OCI-LY3 (cell line): ENCODE measurements around the gene PSMC3IP.
"Not testable (repeated sequence)": the region's sequence is repeated elsewhere in the genome, so short reads cannot be mapped to it uniquely, and the experiment has no call there.

ENCODE experiments used
- H2AFZ ChIP-seq: fragments of 200-600, 300-600 bp; shearing (Covaris generic); 2 replicates; pipeline ENCODE4 v1.6.0; 2014; ENCODE audit warnings: antibody characterized with exemption, low read depth, low read length
- H3K27ac ChIP-seq: fragments of 200-600, 300-600 bp; sonication (generic); 2 replicates; pipeline ENCODE4 v1.5.1; 2014; ENCODE audit warnings: mild to moderate bottlenecking, low read length, moderate library complexity, mixed read lengths
- H3K27me3 ChIP-seq: fragments of 200-600, 300-600 bp; sonication (generic); 2 replicates; pipeline ENCODE4 v1.6.1; 2014; ENCODE audit warnings: low read depth, low read length, mixed read lengths
- H3K36me3 ChIP-seq: fragments of 200-600, 300-600 bp; sonication (generic); replicated peaks from 2 replicates; pipeline ENCODE3; 2014; ENCODE audit warnings: low read depth, low read length, mixed read lengths
- H3K4me1 ChIP-seq: fragments of 300-600, 200-600 bp; sonication (generic); 2 replicates; pipeline ENCODE4 v1.6.1; 2014; ENCODE audit warnings: low read length, mixed read lengths
- H3K4me2 ChIP-seq: fragments of 200-600, 300-600 bp; sonication (generic); 2 replicates; pipeline ENCODE4 v1.6.1; 2014; ENCODE audit warnings: low read length, mixed read lengths
- H3K4me3 ChIP-seq: fragments of 300-600, 200-600 bp; sonication (generic); 2 replicates; pipeline ENCODE4 v1.5.1; 2014; ENCODE audit warnings: antibody characterized with exemption, mild to moderate bottlenecking, low read length, moderate library complexity
- H3K79me2 ChIP-seq: fragments of 300-600, 200-600 bp; shearing (Covaris generic); 2 replicates; pipeline ENCODE4 v1.6.1; 2014; ENCODE audit warnings: mild to moderate bottlenecking, low read length, mixed read lengths
- H3K9ac ChIP-seq: fragments of 300-600, 200-600 bp; shearing (Covaris generic); 2 replicates; pipeline ENCODE4 v1.6.0; 2014; ENCODE audit warnings: mild to moderate bottlenecking, low read length, moderate library complexity
- H3K9me3 ChIP-seq: fragments of 200-600, 300-600 bp; shearing (Covaris generic); 2 replicates; pipeline ENCODE4 v1.6.1; 2014; ENCODE audit warnings: low read length, mixed read lengths; ENCODE audit not compliant: insufficient read depth
- H4K20me1 ChIP-seq: fragments of 200-600, 300-600 bp; sonication (generic); 2 replicates; pipeline ENCODE4 v1.6.1; 2016; ENCODE audit warnings: low read length, mixed read lengths; ENCODE audit not compliant: insufficient read depth
- EZH2phosphoT487 ChIP-seq: fragments of 200-600 bp; shearing (Covaris generic); IDR thresholded peaks from 2 replicates; pipeline ENCODE4 v1.6.1; 2018; ENCODE audit warnings: antibody characterized with exemption, mixed run types, low read depth
- TF ChIP-seq, protein P1 (sequence below): fragments of 200-600, 300-600 bp; sonication (generic); IDR thresholded peaks from 2 replicates; pipeline ENCODE4 v1.5.1; 2014; ENCODE audit warnings: antibody characterized with exemption, low read length, low read depth

The PSMC3IP gene

DNA sequence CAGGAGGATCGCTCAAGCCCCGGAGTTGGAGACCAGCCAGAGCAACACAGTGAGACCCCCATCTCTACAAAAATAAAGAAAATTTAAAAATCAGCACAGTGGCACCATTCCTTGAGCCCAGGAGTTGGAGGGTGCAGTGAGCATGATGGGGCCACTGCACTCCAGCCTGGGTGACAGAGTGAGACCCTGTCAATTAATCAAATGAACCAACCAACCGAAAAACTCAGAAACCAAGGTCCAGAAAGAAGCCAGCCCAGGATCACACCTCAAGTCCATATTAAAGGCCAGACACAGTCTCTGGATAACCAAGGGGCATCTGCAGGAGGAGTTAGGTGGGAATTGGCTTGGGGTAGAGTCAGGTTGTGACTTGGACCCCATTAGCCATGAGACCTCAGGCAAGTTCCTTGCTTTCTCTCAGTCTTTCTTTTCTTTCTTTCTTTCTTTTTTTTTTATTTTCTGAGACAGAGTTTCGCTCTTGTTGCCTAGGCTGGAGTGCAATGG, 22.4 kb downstream of the PSMC3IP start:
- peak overlapping the region; percentile 97 for H3K4me2 ChIP-seq
- H4K20me1 ChIP-seq: no peaks in the 10 kb centered on the region
- TF ChIP-seq, protein P1, sequence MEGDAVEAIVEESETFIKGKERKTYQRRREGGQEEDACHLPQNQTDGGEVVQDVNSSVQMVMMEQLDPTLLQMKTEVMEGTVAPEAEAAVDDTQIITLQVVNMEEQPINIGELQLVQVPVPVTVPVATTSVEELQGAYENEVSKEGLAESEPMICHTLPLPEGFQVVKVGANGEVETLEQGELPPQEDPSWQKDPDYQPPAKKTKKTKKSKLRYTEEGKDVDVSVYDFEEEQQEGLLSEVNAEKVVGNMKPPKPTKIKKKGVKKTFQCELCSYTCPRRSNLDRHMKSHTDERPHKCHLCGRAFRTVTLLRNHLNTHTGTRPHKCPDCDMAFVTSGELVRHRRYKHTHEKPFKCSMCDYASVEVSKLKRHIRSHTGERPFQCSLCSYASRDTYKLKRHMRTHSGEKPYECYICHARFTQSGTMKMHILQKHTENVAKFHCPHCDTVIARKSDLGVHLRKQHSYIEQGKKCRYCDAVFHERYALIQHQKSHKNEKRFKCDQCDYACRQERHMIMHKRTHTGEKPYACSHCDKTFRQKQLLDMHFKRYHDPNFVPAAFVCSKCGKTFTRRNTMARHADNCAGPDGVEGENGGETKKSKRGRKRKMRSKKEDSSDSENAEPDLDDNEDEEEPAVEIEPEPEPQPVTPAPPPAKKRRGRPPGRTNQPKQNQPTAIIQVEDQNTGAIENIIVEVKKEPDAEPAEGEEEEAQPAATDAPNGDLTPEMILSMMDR: no peak
- TF ChIP-seq EZH2phosphoT487: no peak
- H3K27me3 ChIP-seq: no peaks in the 10 kb centered on the region
- H3K27ac ChIP-seq: 0 out of 2 replicates have a peak overlapping the region, but pooled peaks have one; percentile 46
- peak overlapping the region; percentile 92 for H3K4me3 ChIP-seq
- peak overlapping the region; percentile 88 for H3K9ac ChIP-seq
- peaks cover 8% of the 10 kb centered on the region for H3K79me2 ChIP-seq
- no peak overlapping the region for H2AFZ ChIP-seq
- peaks cover 11% of the 10 kb centered on the region for H3K4me1 ChIP-seq
- no peaks in the 10 kb centered on the region for H3K36me3 ChIP-seq
- H3K9me3 ChIP-seq: no peaks in the 10 kb centered on the region

DNA sequence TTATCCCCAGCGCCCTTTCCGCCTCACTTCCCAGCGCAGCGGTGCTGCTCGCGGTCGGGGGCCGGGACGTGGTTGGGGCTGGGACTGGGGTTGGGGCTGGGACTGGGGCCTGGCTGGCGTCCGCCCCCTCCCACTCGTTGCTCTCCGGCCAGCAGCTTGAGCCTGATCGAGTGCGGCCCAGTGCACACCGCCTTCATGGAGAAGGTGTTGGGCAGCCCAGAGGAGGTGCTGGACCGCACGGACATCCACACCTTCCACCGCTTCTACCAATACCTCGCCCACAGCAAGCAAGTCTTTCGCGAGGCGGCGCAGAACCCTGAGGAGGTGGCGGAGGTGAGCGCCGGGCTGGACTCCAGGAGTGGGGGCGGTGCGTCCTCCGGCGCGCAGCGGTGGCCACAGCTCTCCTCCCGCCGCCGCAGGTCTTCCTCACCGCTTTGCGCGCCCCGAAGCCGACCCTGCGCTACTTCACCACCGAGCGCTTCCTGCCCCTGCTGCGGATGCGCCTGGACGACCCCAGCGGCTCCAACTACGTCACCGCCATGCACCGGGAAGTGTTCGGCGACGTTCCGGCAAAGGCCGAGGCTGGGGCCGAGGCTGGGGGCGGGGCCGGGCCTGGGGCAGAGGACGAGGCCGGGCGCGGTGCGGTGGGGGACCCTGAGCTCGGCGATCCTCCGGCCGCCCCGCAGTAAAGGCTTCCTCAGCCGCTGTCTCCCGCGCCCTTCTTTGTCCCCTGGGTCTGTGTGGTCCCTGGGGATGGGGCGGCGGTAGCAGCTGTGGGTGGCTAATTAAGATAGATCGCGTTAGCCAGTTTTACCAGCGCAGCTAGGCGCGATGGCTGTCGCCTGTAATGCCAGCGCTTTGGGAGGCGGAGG, 23.0 kb downstream of the PSMC3IP start:
- Histone ChIP-seq H3K9me3 (no peaks in the 10 kb centered on the region), H3K9ac (peak overlapping the region; percentile 88), H2AFZ (peak overlapping the region; percentile 58; the same call in 1 of the 2 replicates), H3K4me2 (peak overlapping the region; percentile 97), H3K27me3 (no peaks in the 10 kb centered on the region), H3K4me3 (peak overlapping the region; percentile 92), H4K20me1 (no peaks in the 10 kb centered on the region), H3K79me2 (peaks cover 8% of the 10 kb centered on the region), H3K4me1 (peaks cover 11% of the 10 kb centered on the region), H3K27ac (peak overlapping the region; percentile 46), H3K36me3 (no peaks in the 10 kb centered on the region)
- TF ChIP-seq EZH2phosphoT487: no peak
- TF ChIP-seq, protein P1: no peak

DNA sequence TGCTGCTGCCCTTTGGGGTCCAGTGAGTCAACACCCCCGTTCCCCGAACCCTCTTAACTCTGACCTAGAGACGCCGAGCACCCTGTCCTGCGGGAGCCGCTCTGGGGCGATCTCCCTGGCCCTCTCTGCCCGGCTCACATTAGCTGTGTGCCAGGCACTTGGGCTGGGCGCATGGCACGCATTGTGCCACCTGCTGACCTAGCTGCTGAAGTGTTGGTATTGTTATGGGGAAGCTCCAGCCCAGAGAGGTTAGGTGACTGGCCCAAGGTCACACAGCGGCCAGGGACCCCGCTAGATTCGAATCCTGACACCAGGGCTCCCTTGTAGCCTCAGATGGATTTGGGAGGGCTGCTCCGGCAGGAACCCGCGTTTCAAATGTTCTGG, 23.7 kb downstream of the PSMC3IP start:
- H3K27ac ChIP-seq: 0 out of 2 replicates have a peak overlapping the region, but pooled peaks have one; percentile 46
- no peaks in the 10 kb centered on the region for H3K9me3 ChIP-seq
- no peaks in the 10 kb centered on the region for H3K27me3 ChIP-seq
- peak overlapping the region; percentile 88 for H3K9ac ChIP-seq
- H3K36me3 ChIP-seq: no peaks in the 10 kb centered on the region
- no peaks in the 10 kb centered on the region for H4K20me1 ChIP-seq
- H3K79me2 ChIP-seq: peaks cover 8% of the 10 kb centered on the region
- TF ChIP-seq, protein P1: no peak
- TF ChIP-seq EZH2phosphoT487: no peak
- peaks cover 11% of the 10 kb centered on the region for H3K4me1 ChIP-seq
- H3K4me2 ChIP-seq: peak overlapping the region; percentile 97
- H2AFZ ChIP-seq: no peak overlapping the region
- H3K4me3 ChIP-seq: peak overlapping the region; percentile 92

DNA sequence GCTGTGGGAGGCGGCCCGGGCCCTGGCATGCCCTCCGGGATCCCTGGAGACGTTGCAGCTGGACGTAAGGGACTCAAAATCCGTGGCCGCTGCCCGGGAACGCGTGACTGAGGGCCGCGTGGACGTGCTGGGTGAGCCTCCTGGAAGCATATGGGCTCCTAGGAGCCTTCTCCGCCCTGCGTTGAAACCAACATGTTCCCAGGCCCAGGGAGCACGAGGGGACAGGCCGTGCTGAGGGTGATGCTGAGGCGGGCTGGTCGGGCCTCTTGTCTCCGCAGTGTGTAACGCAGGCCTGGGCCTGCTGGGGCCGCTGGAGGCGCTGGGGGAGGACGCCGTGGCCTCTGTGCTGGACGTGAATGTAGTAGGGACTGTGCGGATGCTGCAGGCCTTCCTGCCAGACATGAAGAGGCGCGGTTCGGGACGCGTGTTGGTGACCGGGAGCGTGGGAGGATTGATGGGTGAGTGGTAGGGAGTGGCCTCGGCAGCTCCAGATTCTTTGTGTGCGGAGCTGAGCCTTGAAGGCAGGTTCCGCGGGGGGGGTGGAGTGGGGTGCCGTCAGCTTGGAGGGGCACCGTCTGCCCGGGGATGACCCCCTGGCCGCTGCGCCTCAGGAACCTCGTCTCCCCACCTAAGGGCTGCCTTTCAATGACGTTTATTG, 24.2 kb downstream of the PSMC3IP start:
- Histone ChIP-seq H3K9ac (no peak overlapping the region), H3K4me1 (peaks cover 11% of the 10 kb centered on the region), H3K27ac (no peak overlapping the region), H3K36me3 (no peaks in the 10 kb centered on the region), H3K9me3 (no peaks in the 10 kb centered on the region), H4K20me1 (no peaks in the 10 kb centered on the region), H3K79me2 (peaks cover 8% of the 10 kb centered on the region), H2AFZ (no peak overlapping the region), H3K27me3 (no peaks in the 10 kb centered on the region), H3K4me3 (no peak overlapping the region), H3K4me2 (no peak overlapping the region)
- no peak for TF ChIP-seq EZH2phosphoT487
- TF ChIP-seq, protein P1: no peak

DNA sequence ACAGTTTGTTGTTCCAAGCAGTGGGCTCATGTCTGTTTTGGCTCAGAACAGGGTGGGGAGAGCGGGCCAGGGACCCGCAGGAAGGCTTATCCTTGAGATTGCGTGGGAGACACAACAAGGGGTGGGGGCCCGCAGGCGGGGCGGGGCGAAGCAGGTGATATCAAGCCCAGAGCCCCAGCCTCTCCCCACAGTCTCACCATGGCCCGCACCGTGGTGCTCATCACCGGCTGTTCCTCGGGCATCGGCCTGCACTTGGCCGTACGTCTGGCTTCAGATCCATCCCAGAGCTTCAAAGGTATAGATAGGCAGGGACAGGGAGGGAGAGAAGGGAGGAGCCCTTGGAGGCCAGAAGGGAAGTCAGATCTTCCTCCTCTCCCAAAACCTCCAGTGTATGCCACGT, 24.8 kb downstream of the PSMC3IP start, which contains the start of gene HSD17B1:
TSS of gene HSD17B1 (plus strand) at position 188 of the 400 bp plus-strand sequence. CDS start at position 199, 11 bp downstream.
- not testable (repeated sequence) for H3K27me3 ChIP-seq, H3K79me2 ChIP-seq, H3K36me3 ChIP-seq, H2AFZ ChIP-seq, H3K9me3 ChIP-seq, H3K9ac ChIP-seq, H3K27ac ChIP-seq, H4K20me1 ChIP-seq
- peak within 1 kb of the TSS; percentile 92 for H3K4me3 ChIP-seq
- peak within 1 kb of the TSS; percentile 97 for H3K4me2 ChIP-seq
- peaks cover 11% of the 10 kb centered on the region for H3K4me1 ChIP-seq
